ENCODE results near the gene AGMAT. TPM values are rescaled to one million over a fixed set of nuclear protein-coding genes. Genes with fewer than 3 reads are reported as not detected.
A peak's percentile ranks its signal among the peaks of the same experiment; 100 is the strongest.

Gene AGMAT
- total RNA-seq, 4 donors from 2014 or later = not detected

DNA sequence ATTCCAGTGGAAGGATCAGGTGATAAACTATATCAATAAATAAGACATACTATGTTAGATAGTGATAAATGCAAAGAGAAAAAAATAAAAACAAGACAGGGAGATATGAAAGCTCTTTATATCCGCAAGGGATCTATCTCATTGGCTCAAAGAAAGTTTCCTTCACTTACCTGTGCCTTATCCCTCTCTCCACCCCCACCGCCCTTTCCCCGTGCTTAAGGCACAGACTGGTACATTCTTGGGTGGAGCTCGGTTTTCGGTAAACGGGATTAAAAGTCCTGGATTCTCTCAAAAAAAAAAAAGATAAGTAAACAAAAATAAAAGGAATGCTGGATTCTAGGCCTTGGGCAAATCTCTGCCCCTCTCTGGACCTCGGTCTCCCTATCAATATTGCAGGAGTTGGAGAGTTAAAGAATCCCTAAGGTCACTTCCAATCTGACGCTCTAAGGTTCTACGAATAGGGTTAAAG lies 58.8 kb downstream of the AGMAT start:
- H3K27ac ChIP-seq = peak overlapping the region; percentile 85 to 100 (median 95)
- H3K36me3 ChIP-seq = peaks cover 0 to 9% of the 10 kb centered on the region in 2 donors
- H3K27me3 ChIP-seq = no peaks in the 10 kb centered on the region
- no peak for TF ChIP-seq EP300 (IDR thresholded peaks at IDR 0.05)
- TF ChIP-seq, protein P1, sequence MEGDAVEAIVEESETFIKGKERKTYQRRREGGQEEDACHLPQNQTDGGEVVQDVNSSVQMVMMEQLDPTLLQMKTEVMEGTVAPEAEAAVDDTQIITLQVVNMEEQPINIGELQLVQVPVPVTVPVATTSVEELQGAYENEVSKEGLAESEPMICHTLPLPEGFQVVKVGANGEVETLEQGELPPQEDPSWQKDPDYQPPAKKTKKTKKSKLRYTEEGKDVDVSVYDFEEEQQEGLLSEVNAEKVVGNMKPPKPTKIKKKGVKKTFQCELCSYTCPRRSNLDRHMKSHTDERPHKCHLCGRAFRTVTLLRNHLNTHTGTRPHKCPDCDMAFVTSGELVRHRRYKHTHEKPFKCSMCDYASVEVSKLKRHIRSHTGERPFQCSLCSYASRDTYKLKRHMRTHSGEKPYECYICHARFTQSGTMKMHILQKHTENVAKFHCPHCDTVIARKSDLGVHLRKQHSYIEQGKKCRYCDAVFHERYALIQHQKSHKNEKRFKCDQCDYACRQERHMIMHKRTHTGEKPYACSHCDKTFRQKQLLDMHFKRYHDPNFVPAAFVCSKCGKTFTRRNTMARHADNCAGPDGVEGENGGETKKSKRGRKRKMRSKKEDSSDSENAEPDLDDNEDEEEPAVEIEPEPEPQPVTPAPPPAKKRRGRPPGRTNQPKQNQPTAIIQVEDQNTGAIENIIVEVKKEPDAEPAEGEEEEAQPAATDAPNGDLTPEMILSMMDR (IDR thresholded peaks at IDR 0.05) = no peak
- no peak for TF ChIP-seq POLR2AphosphoS5 (IDR thresholded peaks at IDR 0.05)
- no peak for TF ChIP-seq POLR2A (IDR thresholded peaks at IDR 0.05)
- H3K4me3 ChIP-seq = peak overlapping the region; percentile 33 to 94
- ATAC-seq = no peak
- H3K9me3 ChIP-seq = no peaks in the 10 kb centered on the region
- H3K4me1 ChIP-seq = peaks cover 0 to 53% (median 11%) of the 10 kb centered on the region in 3 donors
- 11% methylated on average over 6 to 9 of the region's 9 CpGs for WGBS, 2 donors (ENCODE audit: low coverage in 1 of 2)

- no peak for TF ChIP-seq POLR2AphosphoS5 (IDR thresholded peaks at IDR 0.05)
- TF ChIP-seq EP300 (IDR thresholded peaks at IDR 0.05) = no peak
- TF ChIP-seq POLR2A (IDR thresholded peaks at IDR 0.05) = no peak
- TF ChIP-seq, protein P1 (IDR thresholded peaks at IDR 0.05) = no peak
- ATAC-seq = peak; percentile 68
- 1 to 4% methylated on average over 13 to 18 of the region's 40 CpGs for WGBS, 2 donors (ENCODE audit: low coverage in 1 of 2)
Measured at GRCh38 chr1:15525050-15526020, 59.5 kb downstream of the AGMAT start.

GRCh38 chr1:15524283-15525049 lies 60.4 kb downstream of the AGMAT start:
- WGBS, 2 donors (ENCODE audit: low coverage in 1 of 2) = 0% methylated on average over 11 of the region's 88 CpGs; no CpG with 5 or more reads in 1 of the 2 donors
- H3K27me3 ChIP-seq = no peaks in the 10 kb centered on the region
- H3K4me1 ChIP-seq = peaks cover 0 to 52% (median 11%) of the 10 kb centered on the region in 3 donors
- H3K27ac ChIP-seq = peak overlapping the region; percentile 94 to 100 (median 95)
- ATAC-seq = peak; percentile 71
- TF ChIP-seq POLR2A (IDR thresholded peaks at IDR 0.05) = peak; percentile 1 to 30
- TF ChIP-seq, protein P1 (IDR thresholded peaks at IDR 0.05) = no peak
- TF ChIP-seq EP300 (IDR thresholded peaks at IDR 0.05) = peak; percentile 57
- TF ChIP-seq POLR2AphosphoS5 (IDR thresholded peaks at IDR 0.05) = peak; percentile 46
- no peaks in the 10 kb centered on the region for H3K9me3 ChIP-seq
- no peaks in the 10 kb centered on the region for H3K36me3 ChIP-seq
- peak overlapping the region; percentile 71 to 94 for H3K4me3 ChIP-seq

More at GRCh38 chr1:15525050-15526020, 59.5 kb downstream of the AGMAT start:
- Histone ChIP-seq H3K4me1 (peaks cover 0 to 53% (median 11%) of the 10 kb centered on the region in 3 donors), H3K4me3 (peak overlapping the region; percentile 41 to 94), H3K9me3 (no peaks in the 10 kb centered on the region), H3K36me3 (peaks cover 0 to 2% of the 10 kb centered on the region in 2 donors), H3K27me3 (no peaks in the 10 kb centered on the region), H3K27ac (peak overlapping the region; percentile 85 to 100 (median 95))

GRCh38 chr1:15524021-15524282 lies 60.9 kb downstream of the AGMAT start, which contains the start of gene CASP9:
TSS of gene CASP9 (minus strand) at chr1:15524215. CDS start at chr1:15524200, 15 bp downstream.
- H3K4me3 ChIP-seq = peak within 1 kb of the TSS; percentile 71 to 94
- WGBS, 2 donors (ENCODE audit: low coverage in 1 of 2) = 0% methylated on average over 3 of the region's 27 CpGs; no CpG with 5 or more reads in 1 of the 2 donors
- H3K27me3 ChIP-seq = no peaks in the 10 kb centered on the region
- no peak for ATAC-seq
- peak within 1 kb of the TSS; percentile 94 to 100 (median 95) for H3K27ac ChIP-seq
- no peaks in the 10 kb centered on the region for H3K9me3 ChIP-seq
- TF ChIP-seq EP300 (IDR thresholded peaks at IDR 0.05) = no peak
- TF ChIP-seq POLR2AphosphoS5 (IDR thresholded peaks at IDR 0.05) = peak; percentile 58
- TF ChIP-seq, protein P1 (IDR thresholded peaks at IDR 0.05) = peak in 2 of 4 experiments; percentile 17 to 29
- peak in 1 of 2 donors; percentile 27 for TF ChIP-seq POLR2A (IDR thresholded peaks at IDR 0.05)
- no peaks in the 10 kb centered on the region for H3K36me3 ChIP-seq
- H3K4me1 ChIP-seq = peaks cover 0 to 47% (median 11%) of the 10 kb centered on the region in 3 donors
